ENCODE data around the gene LGALS1. TPM values are rescaled to one million over a fixed set of nuclear protein-coding genes. Genes with fewer than 3 reads are reported as not detected.
"Not testable (repeated sequence)": the region's sequence is repeated elsewhere in the genome, so short reads cannot be mapped to it uniquely, and the experiment has no call there.

The LGALS1 gene
- total RNA-seq, 4 donors from 2014 or later, result 110 to 347 (median 232) TPM

GRCh38 chr22:37692627-37693285 is 17.3 kb downstream of the LGALS1 start:
- intact Hi-C loops (cut with DNase I; ENCODE audit: low total_unique reads), result no loop called here
- TF ChIP-seq POLR2A (IDR thresholded peaks at IDR 0.05) (no peak), CTCF (IDR thresholded peaks at IDR 0.05) (no peak)
- H3K4me3 ChIP-seq (ENCODE audit: low read depth, poor library complexity, severe bottlenecking), result no peak overlapping the region
- WGBS, 2 donors, result 85 to 87% methylated on average over 14 to 15 of the region's 15 CpGs
- no peak for DNase-seq (ENCODE audit: low spot score in 2 of 2)

DNA sequence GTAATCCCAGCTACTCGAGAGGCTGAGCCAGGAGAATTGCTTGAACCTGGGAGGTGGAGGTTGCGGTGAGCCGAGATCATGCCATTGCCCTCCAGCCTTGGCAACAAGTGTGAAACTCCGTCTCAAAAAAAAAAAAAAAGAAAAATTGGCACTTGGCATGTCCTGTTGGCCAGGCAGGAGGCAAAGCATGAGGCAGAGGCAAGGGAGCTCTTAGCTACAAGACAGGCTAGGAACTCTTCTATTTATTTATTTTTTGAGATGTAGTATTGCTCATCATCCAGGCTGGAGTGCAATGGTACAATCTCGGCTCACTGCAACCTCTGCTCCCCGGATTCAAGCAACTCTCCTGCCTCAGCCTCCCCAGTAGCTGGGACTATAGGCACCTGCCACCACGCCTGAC is 18.7 kb downstream of the LGALS1 start:
- H3K4me3 ChIP-seq (ENCODE audit: low read depth, poor library complexity, severe bottlenecking); intact Hi-C loops (cut with DNase I; ENCODE audit: low total_unique reads); DNase-seq (ENCODE audit: low spot score in 2 of 2): not testable (repeated sequence)
- 60 to 82% methylated on average over 7 of the region's 7 CpGs for WGBS, 2 donors

GRCh38 chr22:37696260-37696656 is 20.8 kb downstream of the LGALS1 start:
- intact Hi-C loops (cut with DNase I; ENCODE audit: low total_unique reads); DNase-seq (ENCODE audit: low spot score in 2 of 2); H3K4me3 ChIP-seq (ENCODE audit: low read depth, poor library complexity, severe bottlenecking): not testable (repeated sequence)
- WGBS, 2 donors, result 22 to 23% methylated on average over 13 of the region's 13 CpGs

DNA sequence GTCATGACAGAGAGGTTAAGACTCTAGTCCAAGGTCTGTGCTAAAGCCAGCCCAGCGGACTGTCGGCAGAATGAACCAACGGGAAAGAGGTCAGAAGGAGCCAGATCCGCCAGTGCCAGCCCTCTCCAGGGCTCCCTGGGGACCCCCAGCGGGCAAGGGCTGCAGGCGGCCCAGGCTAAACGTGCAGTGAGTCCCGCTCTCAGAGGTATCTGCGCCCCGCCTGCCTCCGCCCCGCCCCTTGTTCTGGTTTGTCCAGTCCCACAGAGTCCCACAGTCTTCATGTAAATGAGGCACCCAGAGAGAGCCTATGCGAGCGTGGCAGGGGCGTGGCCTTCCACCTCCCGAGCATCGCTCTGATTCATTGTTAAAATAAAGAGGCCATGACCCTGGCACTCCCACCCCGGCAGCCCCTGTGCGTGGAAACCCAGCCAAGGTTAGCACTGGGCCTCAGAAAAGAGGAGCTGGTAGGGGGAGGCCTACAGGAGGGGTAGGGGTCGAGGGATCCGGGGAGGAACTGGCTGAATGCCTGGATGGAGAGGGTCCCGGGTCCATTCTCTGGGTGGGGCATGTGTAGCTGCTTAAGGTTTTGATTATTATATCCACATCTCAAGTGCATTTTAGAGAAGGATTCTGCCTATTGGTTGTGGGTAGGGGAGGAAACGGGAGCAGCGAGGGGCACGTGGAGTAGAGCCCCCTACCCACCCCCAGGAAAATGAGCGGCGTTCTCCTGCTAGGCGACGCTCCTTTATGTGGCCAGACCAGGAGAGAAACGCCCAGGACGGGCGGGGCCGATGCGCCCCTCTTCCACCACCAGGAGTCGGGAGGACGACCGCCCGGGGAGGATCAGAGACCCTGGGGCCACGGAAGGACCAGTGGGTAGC is 21.5 kb downstream of the LGALS1 start, which contains the start of gene TRIOBP:
TSS of gene TRIOBP (plus strand) at position 392 of the 881 bp plus-strand sequence. CDS start 4,318 bp downstream, outside the sequence.
- intact Hi-C loops (cut with DNase I; ENCODE audit: low total_unique reads), result no loop called here
- H3K4me3 ChIP-seq (ENCODE audit: low read depth, poor library complexity, severe bottlenecking), result no peak within 1 kb of the TSS

DNA sequence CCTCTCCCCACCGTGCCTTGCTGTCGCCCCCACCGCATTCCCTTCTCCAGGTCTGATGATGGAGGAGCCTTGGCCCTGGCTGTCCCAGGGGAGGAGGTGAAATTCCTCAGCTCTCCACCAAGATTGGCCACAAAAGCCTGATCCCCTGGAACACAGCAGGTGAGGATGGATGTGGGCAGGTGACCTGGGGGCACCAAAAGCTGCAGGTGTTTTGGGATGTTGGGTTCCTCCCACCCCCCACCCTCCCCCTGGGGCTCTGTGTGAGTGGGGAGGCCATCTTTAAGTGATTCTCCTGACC is 22.1 kb downstream of the LGALS1 start:
- H3K4me3 ChIP-seq (ENCODE audit: low read depth, poor library complexity, severe bottlenecking), result no peak overlapping the region
- intact Hi-C loops (cut with DNase I; ENCODE audit: low total_unique reads), result no loop called here
- WGBS, 2 donors, result 44 to 61% methylated on average over 3 of the region's 3 CpGs
- no peak for TF ChIP-seq CTCF (IDR thresholded peaks at IDR 0.05)
- TF ChIP-seq POLR2A (IDR thresholded peaks at IDR 0.05), result no peak
- DNase-seq (ENCODE audit: low spot score in 2 of 2), result no peak

More for the DNA sequence above, 21.5 kb downstream of the LGALS1 start, which contains the start of gene TRIOBP:
- DNase-seq (ENCODE audit: low spot score in 2 of 2), result peak; percentile 94 to 98
- TF ChIP-seq POLR2A (IDR thresholded peaks at IDR 0.05), result no peak
- TF ChIP-seq CTCF (IDR thresholded peaks at IDR 0.05), result no peak
- WGBS, 2 donors, result 13 to 18% methylated on average over 31 to 38 of the region's 39 CpGs

DNA sequence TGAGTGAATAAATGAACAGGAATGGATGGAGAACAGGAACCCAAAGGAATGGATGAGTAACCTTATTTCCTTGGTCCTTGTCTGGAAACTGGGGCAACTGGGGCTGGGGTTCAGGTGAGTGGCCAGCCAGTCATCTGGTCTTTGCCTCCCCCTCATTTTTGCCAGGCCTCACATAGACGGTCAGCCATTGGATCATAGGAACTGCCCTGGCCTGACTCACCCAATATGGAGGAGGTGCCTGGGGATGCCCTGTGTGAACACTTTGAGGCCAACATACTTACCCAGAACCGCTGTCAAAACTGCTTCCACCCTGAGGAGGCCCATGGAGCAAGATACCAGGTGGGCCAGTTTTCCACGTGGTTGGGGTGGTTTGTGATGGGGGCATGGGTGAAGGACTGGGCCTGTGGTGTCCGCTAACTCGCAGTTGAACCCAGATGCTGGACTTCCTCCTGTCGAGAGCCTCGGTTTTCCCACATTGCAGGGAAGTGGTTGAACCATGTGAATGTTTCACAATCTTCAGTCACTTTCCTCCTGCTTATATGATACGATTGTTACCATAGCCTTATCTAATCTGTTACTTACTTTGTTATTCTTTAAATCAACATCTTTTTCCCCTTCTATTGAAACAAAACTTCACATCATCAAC is 25.8 kb downstream of the LGALS1 start:
- no peak overlapping the region for H3K4me3 ChIP-seq (ENCODE audit: low read depth, poor library complexity, severe bottlenecking)
- intact Hi-C loops (cut with DNase I; ENCODE audit: low total_unique reads), result no loop called here
- 73 to 81% methylated on average over 7 to 8 of the region's 8 CpGs for WGBS, 2 donors
- no peak for TF ChIP-seq CTCF (IDR thresholded peaks at IDR 0.05)
- no peak for TF ChIP-seq POLR2A (IDR thresholded peaks at IDR 0.05)
- DNase-seq (ENCODE audit: low spot score in 2 of 2), result no peak

Measured in lower leg skin (tissue), 4 donors.